ENCODE results near the gene RALGDS.

RALGDS gene

DNA sequence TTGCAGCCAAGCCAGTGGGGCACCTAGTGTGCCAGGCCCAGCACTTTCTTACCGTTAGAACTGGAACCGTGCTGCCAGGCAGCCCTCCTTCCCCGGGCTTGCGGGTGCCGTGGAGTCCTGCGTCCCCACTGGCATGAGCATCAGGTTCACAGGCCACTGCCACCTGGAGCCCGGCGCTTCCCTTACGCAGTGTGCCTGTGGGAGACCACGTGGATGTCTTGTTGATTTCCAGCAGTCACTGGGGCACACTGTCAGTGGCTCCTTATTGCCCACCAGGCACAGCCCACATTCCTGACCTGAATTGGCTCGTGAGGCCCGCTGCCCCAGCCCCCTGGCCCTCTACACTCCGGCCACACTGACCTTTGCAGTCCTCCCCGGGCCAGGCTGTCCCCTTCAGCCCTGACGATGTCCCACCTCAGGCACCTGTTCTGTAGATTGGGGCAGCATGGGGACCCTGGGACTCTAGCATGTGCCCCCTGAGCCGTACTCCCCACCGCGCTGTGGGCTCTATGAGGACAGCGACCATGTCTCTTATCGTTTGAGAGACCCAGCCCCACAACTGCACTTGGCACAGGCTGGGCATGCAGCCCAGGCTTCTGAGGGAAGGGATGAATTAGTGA is 69.6 kb downstream of the RALGDS start:
- no peak overlapping the region for H3K4me3 ChIP-seq (ENCODE audit: low read depth, low read length)
- no peaks in the 10 kb centered on the region for H3K27me3 ChIP-seq (ENCODE audit: insufficient read depth, low read depth, severe bottlenecking)
- H3K36me3 ChIP-seq = peaks cover 98% of the 10 kb centered on the region
- H3K9me3 ChIP-seq (ENCODE audit: severe bottlenecking) = no peaks in the 10 kb centered on the region
- H3K27ac ChIP-seq = no peak overlapping the region
- TF ChIP-seq, protein P1, sequence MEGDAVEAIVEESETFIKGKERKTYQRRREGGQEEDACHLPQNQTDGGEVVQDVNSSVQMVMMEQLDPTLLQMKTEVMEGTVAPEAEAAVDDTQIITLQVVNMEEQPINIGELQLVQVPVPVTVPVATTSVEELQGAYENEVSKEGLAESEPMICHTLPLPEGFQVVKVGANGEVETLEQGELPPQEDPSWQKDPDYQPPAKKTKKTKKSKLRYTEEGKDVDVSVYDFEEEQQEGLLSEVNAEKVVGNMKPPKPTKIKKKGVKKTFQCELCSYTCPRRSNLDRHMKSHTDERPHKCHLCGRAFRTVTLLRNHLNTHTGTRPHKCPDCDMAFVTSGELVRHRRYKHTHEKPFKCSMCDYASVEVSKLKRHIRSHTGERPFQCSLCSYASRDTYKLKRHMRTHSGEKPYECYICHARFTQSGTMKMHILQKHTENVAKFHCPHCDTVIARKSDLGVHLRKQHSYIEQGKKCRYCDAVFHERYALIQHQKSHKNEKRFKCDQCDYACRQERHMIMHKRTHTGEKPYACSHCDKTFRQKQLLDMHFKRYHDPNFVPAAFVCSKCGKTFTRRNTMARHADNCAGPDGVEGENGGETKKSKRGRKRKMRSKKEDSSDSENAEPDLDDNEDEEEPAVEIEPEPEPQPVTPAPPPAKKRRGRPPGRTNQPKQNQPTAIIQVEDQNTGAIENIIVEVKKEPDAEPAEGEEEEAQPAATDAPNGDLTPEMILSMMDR (IDR thresholded peaks at IDR 0.05; ENCODE audit: low read depth, low read length) = no peak
- no peak for DNase-seq

DNA sequence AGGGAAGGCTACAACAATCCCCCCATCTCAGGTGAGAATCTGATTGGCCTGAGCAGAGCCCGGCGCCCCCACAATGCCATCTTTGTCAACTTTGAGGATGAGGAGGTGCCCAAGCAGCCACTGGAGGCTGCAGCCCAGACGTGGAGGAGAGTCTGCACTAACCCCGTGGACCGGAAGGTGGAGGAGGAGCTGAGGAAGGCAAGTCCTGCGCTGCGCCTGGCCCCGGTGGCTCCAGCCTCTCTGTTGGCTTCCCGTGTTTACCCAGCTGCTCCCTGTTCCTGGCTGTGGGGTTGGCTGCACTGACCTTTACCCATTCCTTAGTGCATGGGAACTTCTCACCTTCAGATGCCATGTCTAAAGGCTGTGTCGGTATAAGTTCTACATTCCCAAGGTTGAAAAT is 70.3 kb downstream of the RALGDS start:
- Histone ChIP-seq H3K27me3 (ENCODE audit: insufficient read depth, low read depth, severe bottlenecking) (no peaks in the 10 kb centered on the region), H3K27ac (no peak overlapping the region), H3K9me3 (ENCODE audit: severe bottlenecking) (no peaks in the 10 kb centered on the region), H3K4me3 (ENCODE audit: low read depth, low read length) (no peak overlapping the region), H3K36me3 (peaks cover 98% of the 10 kb centered on the region)
- DNase-seq = no peak
- TF ChIP-seq, protein P1 (IDR thresholded peaks at IDR 0.05; ENCODE audit: low read depth, low read length) = no peak

DNA sequence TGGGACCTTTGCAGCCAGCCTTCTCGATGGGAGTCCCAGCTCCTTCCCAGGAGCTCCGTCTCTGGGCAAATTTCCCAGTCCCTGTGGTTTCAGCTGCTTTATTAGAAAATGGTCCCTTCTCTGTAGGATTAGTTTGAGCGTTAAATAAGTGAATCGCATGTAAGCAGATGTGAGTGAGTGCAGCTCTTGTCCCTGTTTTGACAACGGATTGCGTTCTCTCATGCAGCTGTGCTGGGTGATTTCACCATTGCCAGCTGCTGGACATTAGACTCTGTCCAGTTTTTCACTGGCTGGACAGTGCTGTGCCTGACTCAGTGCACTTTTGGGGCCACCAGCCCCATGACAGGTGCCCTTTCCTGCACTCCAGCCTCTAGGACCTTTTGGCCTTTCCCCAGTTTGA is 70.9 kb downstream of the RALGDS start:
- no peaks in the 10 kb centered on the region for H3K9me3 ChIP-seq (ENCODE audit: severe bottlenecking)
- TF ChIP-seq, protein P1 (IDR thresholded peaks at IDR 0.05; ENCODE audit: low read depth, low read length) = no peak
- no peak overlapping the region for H3K27ac ChIP-seq
- no peak for DNase-seq
- peaks cover 98% of the 10 kb centered on the region for H3K36me3 ChIP-seq
- no peaks in the 10 kb centered on the region for H3K27me3 ChIP-seq (ENCODE audit: insufficient read depth, low read depth, severe bottlenecking)
- H3K4me3 ChIP-seq (ENCODE audit: low read depth, low read length) = no peak overlapping the region

DNA sequence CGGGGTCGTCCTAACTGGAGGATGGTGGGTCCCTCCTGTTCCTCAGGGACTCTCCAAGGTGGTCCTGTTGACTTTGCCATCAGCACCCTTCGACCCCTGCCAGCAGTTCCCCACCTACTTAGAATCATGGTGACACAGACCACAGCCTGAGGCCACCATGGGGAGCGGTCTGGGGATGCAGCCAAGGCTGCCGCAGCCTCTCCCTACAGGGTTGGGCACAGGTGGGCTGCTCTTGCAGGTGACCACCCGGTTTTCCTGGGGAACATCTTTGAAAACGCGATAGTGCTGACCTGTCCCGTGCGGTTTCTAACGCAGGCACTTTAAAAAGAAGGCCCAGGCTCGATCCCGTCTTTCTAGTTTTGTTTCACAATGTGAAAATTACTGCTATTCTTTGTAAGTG is 72.0 kb downstream of the RALGDS start:
- Histone ChIP-seq H3K27ac (no peak overlapping the region), H3K36me3 (peaks cover 98% of the 10 kb centered on the region), H3K9me3 (ENCODE audit: severe bottlenecking) (no peaks in the 10 kb centered on the region), H3K4me3 (ENCODE audit: low read depth, low read length) (no peak overlapping the region), H3K27me3 (ENCODE audit: insufficient read depth, low read depth, severe bottlenecking) (no peaks in the 10 kb centered on the region)
- TF ChIP-seq, protein P1 (IDR thresholded peaks at IDR 0.05; ENCODE audit: low read depth, low read length) = no peak
- DNase-seq = no peak

DNA sequence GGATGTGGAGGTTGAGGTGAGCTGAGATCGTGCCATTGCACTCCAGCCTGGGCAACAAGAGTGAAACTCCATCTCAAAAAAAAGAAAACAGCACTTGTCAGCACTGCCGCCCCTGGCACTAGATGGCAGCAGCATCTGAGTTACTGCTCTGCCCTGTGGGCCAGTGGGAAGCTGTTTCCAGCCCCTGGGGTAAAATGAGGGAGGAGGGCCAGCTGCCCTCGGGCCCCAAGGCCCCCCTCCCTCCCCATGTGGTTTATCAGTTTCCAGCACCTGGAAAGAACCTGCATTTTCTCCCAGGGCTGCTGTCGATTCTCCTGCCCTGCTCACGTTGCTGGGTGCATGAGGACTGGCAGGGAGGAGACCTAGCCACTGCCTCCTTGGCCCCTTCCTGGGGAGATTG is 72.4 kb downstream of the RALGDS start:
- TF ChIP-seq, protein P1 (IDR thresholded peaks at IDR 0.05; ENCODE audit: low read depth, low read length) = peak; percentile 66
- no peak overlapping the region for H3K27ac ChIP-seq
- H3K36me3 ChIP-seq = peaks cover 98% of the 10 kb centered on the region
- no peaks in the 10 kb centered on the region for H3K9me3 ChIP-seq (ENCODE audit: severe bottlenecking)
- no peak overlapping the region for H3K4me3 ChIP-seq (ENCODE audit: low read depth, low read length)
- DNase-seq = peak; percentile 53
- no peaks in the 10 kb centered on the region for H3K27me3 ChIP-seq (ENCODE audit: insufficient read depth, low read depth, severe bottlenecking)
